ENCODE data around the gene KIF1A.
"Not testable (repeated sequence)": the region's sequence is repeated elsewhere in the genome, so short reads cannot be mapped to it uniquely, and the experiment has no call there.

The KIF1A gene

DNA sequence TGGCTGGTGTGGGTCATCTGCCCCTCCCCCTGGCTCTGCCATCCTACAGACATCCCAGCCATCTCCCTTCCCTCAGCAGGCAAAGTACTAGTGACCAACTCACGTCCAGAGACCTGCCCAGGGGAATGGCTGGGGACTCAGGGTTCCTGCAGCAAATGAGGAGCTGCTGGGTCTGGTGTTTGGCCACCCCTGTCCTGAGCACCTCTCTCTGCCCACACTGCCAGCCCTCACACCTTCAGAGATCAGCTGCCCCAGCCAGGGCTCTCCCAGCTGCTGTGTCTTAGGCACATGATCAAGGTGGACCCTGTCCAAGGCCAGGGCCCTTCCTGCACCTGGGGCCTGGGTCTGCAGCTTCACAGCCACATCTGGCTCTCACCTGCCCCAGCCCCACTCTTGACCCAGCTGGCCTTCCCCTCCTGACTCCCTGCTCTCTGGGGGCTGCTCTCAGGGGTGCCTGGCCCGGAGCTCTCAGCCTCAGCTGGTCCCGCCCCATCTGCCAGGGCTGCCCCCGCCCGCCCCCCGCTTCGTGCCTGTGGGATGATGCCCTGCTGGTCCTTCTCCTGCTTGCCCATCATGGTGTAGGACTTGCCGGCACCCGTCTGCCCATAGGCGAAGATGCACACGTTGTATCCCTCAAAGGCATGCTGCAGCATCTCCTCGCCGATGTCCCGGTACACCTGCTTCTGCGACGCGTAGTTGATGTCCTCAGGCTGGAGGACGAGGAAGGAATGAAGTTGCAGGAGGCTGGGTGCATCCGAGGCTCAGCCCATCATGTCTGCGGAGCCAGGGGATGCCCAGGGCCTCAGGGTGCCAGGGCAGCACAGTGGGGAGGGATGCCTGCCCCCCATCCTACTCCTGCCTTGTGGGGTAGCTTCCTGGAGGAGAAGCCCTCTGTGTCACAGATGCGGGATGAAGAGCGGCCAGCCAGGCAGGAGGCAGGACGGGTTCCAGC lies 32.2 kb downstream of the KIF1A start:
- no peak for DNase-seq (ENCODE audit: low spot score)

DNA sequence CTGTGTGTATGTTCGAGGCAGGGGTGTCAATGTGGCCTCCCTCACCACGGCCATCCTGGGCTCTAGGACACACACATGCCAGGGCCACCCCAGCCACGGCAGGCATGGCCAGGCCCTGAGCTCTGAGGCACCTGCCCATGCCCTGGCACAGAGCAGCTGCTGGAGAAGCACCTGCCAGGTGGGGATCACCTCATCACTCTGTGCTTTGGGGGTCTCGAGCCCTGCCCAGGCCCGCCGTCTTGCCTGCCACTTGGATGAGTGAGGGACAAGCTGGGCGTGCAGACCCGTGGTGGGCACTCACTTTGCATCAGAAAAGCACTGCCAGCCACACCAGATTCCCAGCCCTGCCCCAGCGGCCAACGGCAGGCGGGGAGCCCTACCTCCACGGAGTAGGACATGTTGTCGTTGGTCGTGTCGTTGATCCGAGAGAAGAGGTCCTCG lies 33.1 kb downstream of the KIF1A start:
- no peak for DNase-seq (ENCODE audit: low spot score)

GRCh38 chr2:240786355-240786841 lies 33.6 kb downstream of the KIF1A start:
- no peak for DNase-seq (ENCODE audit: low spot score)

GRCh38 chr2:240785424-240786335 lies 34.3 kb downstream of the KIF1A start:
- DNase-seq (ENCODE audit: low spot score): no peak

DNA sequence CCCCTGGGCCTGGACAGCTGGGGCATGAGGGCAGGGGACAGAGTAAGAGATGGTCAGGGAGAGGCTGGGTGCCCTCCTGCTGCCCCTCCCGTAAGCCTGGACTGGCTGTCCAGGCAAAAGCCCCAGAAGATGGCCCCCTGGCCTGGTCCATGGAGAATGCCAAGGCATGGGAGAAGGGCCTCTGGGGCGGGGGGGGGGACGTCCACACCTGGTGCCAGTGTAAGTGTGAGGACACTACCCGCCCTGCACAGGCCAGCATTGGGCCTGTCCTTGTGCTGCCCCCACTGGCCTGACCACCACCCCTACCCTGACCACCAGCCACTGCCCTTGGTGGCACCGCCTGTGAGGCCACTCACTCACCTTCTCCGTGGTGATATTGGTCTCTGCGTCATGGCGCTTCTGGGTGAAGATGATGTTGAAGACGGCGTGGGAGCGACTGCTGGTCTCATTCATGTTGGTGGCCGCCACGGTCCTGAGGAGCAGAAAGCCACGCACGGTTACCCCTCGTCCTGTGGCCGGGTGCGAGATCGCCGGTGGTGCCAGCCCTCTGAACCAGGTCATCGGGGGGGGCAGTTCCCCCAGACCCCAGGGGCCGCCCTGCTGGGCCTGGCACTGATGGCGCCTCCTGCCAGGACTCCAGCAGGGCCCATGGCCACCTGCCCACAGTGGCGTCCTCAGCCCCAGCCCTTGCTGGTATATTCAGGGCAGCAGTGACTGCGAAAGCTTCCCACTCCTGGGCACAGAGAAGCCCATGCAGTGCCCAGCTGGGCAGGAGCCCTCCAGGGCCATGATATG lies 35.2 kb downstream of the KIF1A start:
- DNase-seq (ENCODE audit: low spot score): no peak

DNA sequence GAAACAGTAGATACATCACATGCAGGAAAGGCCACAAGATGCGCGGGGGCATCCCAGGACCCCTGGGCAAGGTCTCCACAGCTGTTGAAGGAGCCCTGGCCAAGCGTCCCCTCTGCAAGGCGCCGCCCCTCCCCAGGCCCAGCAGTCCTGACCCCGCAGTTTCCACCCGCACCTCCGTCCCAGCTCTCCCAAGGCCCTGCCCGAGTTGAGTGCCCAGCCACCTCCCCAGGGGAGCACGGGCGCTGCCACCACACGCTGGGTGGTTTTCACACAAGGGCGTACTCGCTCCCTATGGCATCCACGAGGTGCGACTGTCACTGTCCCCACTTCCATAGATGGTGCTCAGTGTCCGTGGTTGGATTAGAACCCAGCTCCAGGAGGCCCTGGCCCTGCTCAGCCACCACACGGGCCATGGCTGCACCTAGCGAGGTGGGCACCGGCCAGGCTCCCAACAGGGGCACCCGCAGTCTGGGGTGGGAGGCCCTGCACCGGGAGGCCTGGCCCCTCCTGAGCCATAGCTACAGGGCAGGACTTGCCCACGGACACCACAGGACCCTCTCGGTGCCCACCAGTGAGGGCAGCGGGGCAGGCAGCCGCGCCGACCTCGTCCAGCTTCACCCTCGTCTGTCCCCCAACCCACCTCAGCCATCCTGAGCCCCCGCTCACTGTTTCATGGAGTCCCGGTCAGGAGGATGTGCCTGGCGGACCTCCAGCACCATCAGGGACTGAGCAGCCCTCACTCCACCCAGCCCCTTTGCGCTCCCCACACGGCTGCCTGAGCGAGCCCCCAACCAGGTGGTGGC lies 36.0 kb downstream of the KIF1A start:
- no peak for DNase-seq (ENCODE audit: low spot score)

DNA sequence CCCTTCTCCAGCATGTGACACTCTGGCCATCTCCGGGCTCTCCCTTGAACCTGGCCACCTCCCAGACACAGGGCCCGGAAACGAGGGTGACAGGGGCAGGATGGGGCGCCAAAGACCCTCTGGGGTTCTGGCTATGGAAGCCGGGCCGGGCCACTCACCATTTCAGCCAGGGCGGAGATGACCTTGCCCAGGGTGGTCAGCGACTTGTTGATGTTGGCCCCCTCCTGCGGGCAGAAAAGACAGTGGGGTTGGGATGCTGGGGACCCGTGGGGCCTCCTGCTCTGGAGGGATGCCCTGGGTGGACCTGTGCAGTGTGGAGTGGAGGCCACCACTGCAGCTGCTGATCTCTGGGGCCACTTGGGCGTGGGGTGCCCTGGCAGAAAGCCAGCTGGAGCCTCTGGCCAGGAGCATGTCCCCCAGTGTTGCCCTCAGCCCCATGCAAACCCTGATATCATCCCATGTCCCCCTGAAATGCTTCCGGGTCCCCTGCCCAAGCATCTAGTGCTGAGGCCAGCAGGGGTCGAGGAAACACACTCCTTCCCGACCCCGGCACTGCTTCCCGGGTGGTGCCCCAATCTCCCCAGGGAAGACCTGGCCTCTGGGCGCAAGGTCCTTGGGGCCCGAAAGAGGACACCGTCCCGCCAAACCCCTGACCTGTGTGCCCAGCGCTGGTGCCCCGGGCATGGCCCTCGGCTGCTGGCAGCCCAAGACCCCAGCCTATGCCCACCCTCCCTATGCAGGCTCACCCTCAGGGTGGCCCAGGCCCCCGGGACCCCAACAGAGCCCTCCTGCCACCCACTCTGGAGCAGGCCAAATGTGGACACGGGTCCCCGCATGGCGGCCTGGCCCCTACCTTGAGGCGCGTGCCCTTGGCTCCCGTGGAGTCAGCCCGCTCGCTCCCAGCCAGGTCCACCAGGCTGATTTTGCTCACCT lies 36.9 kb downstream of the KIF1A start:
- no peak for DNase-seq (ENCODE audit: low spot score)

DNA sequence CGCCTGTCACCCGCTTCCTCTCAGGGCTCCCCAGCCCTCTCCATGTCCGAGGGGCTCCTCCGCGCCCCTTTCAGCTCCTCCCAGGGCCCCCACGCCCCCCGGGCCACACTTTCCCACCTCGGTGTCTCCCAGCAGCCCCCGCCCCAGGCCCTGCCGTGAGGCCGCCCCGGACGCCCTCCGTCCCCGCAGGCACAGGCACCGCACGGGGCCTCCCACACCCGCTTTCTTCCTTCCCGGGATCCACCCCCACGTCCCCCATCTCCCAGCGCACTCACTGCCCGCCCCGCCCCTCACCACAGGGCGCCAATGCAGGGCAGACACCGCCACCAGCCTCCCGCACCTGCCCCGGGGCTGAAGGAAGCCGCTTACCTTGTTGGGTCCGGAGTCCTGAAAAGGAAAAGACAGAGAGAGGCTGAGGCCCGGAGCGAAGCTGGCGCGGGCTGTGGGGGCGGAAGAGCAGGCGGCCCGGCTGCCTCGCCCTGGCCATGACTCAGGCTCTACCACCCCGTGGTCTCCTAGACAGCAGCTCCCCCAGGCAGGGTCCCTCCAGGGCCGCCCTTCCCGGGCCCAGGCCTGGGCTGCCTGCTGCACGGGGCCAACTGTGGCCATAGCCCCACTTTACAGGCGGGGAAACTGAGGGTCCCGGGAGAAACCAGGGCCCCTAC lies 37.7 kb downstream of the KIF1A start:
- no peak for DNase-seq (ENCODE audit: low spot score)

- DNase-seq (ENCODE audit: low spot score): no peak
Observed at GRCh38 chr2:240781471-240782220, 38.4 kb downstream of the KIF1A start.

GRCh38 chr2:240780023-240780700 lies 39.9 kb downstream of the KIF1A start:
- no peak for DNase-seq (ENCODE audit: low spot score)

DNA sequence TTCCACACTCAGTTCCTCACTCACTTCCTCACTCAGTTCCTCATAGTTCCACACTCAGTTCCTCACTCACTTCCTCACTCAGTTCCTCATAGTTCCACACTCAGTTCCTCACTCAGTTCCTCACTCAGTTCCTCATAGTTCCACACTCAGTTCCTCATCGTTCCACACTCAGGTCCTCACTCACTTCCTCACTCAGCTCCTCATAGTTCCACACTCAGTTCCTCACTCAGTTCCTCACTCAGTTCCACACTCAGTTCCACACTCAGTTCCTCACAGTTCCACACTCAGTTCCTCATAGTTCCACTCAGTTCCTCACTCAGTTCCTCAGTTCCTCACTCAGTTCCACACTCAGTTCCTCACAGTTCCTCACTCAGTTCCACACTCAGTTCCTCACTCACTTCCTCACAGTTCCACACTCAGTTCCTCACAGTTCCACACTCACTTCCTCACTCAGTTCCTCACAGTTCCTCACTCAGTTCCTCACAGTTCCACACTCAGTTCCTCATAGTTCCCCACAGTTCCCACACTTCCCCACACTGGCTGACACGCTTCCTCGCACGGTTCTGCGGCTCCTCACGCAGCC lies 40.7 kb downstream of the KIF1A start:
- DNase-seq (ENCODE audit: low spot score): not testable (repeated sequence)

GRCh38 chr2:240778426-240778825 lies 41.6 kb downstream of the KIF1A start:
- DNase-seq (ENCODE audit: low spot score): no peak

DNA sequence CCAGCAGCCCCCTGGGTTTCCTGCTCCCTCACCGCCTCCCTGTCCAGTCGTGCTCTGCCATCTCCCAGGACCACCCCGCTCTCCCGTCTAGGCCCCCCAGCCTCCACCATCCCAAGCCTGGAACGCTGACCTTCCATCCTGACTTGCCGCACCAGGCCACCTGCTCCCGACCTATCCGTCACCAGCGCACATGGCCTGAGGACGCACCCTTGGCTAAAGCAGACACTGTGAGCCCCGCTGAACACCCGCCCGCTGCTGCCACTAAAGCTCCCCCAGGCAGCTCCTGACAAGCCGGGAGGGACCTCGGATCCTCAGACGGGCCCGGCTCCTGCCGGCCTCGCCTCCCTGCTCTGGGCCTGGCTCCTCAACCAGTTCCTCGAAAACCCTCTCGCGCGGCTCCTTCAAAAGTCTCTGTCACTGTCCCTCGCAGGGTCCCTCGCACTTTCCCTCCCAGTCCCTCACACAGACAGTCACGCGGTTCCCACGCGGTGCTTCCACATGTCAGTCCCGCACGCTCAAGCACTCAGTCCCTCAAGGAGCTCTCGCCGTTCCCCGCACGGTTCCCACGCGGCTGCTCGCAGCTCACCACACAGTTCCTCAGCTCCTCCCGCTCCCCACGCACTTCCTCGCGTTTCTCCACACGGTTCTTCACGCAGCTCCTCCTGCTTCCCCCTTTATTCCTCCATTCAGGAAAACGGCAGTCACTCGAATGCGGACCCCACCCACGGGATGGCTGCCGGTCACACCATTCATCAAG lies 42.4 kb downstream of the KIF1A start:
- DNase-seq (ENCODE audit: low spot score): no peak

- no peak for DNase-seq (ENCODE audit: low spot score)
Observed at GRCh38 chr2:240775905-240776304, 44.1 kb downstream of the KIF1A start.

- DNase-seq (ENCODE audit: low spot score): no peak
Observed at GRCh38 chr2:240774856-240775255, 45.2 kb downstream of the KIF1A start.

DNA sequence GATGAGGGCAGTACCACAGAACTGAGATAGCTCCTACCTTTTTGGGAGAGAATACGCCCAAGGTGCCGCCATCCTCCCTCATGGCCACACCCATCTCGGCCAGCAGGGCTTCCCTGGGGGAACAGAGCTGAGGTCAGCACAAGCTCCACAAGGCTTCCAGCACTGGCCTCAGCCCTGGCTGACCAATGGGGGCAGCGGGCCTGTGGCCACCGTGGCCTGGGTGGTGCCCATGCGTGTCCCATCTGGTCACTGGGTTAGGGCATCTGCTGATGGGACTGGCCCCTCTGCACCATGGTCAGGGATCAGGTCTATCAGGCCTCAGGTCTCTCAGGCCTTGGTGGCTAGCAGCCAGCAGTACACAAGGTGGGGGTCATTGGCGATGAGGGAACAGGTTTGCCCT lies 50.9 kb downstream of the KIF1A start:
- DNase-seq (ENCODE audit: low spot score): no peak

DNA sequence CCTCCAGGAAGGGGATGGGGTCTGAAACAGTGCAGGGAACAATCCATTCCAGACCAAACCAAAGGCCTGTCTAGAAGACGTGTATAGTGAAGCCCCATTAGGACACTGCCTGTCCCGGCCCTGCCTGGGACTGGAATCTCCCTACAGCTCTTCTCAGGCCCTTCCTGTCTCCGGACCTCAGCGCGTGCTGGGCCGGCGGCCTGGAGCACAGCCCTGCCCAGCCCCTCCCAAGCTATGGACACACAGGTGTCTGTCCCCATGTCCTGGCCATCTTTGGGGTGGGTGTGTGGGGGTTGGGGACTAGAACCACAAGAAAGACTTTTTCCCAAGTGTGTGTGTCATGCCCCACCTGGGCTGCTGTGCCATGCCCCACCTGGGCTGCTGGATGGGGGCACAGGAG lies 51.8 kb downstream of the KIF1A start:
- no peak for DNase-seq (ENCODE audit: low spot score)

Measured in SW480 (cell line).